Fibroblast of peridontal ligament (primary cell): Measurements from ENCODE around the gene IL4R.
"Not testable (repeated sequence)": the region's sequence is repeated elsewhere in the genome, so short reads cannot be mapped to it uniquely, and the experiment has no call there.

ENCODE experiments used
- DNase-seq: peaks from one replicate; pipeline ENCODE4 v3.0.0-alpha.2; 2010; ENCODE audit errors: extremely low read depth

The IL4R gene

GRCh38 chr16:27313422-27314160 lies at the start of gene IL4R:
TSS of gene IL4R (plus strand) at chr16:27313974. CDS start at chr16:27340204, 26,230 bp downstream.
- peak; percentile 83 for DNase-seq

- peak; percentile 67 for DNase-seq
Measured at GRCh38 chr16:27264151-27264550, 49.6 kb upstream of the IL4R start.

GRCh38 chr16:27265982-27266381 lies 47.8 kb upstream of the IL4R start:
- no peak for DNase-seq

- DNase-seq: no peak
Measured at GRCh38 chr16:27267037-27267677, 46.6 kb upstream of the IL4R start.

- DNase-seq: peak; percentile 97
Measured at GRCh38 chr16:27268376-27269299, 45.1 kb upstream of the IL4R start, which contains the start of gene NSMCE1. TSS of gene NSMCE1 (minus strand) at chr16:27268772. CDS start at chr16:27257570, 11,202 bp downstream.

GRCh38 chr16:27269300-27270150 lies 44.2 kb upstream of the IL4R start:
- no peak for DNase-seq

GRCh38 chr16:27270349-27270748 lies 43.4 kb upstream of the IL4R start:
- no peak for DNase-seq

- DNase-seq: no peak
Measured at GRCh38 chr16:27272076-27272475, 41.7 kb upstream of the IL4R start.

GRCh38 chr16:27272697-27273096 lies 41.1 kb upstream of the IL4R start:
- not testable (repeated sequence) for DNase-seq

GRCh38 chr16:27273330-27273669 lies 40.5 kb upstream of the IL4R start:
- DNase-seq: no peak

- DNase-seq: peak; percentile 44
Measured at GRCh38 chr16:27273670-27274423, 39.9 kb upstream of the IL4R start.

- DNase-seq: not testable (repeated sequence)
Measured at GRCh38 chr16:27274424-27274874, 39.3 kb upstream of the IL4R start.

GRCh38 chr16:27275394-27275793 lies 38.4 kb upstream of the IL4R start:
- no peak for DNase-seq

GRCh38 chr16:27281243-27281642 lies 32.5 kb upstream of the IL4R start:
- no peak for DNase-seq

GRCh38 chr16:27284865-27285675 lies 28.7 kb upstream of the IL4R start:
- DNase-seq: no peak

- DNase-seq: peak; percentile 20
Measured at GRCh38 chr16:27285676-27286196, 28.0 kb upstream of the IL4R start.

GRCh38 chr16:27286451-27286850 lies 27.3 kb upstream of the IL4R start:
- peak; percentile 95 for DNase-seq

- no peak for DNase-seq
Measured at GRCh38 chr16:27287051-27287811, 26.5 kb upstream of the IL4R start.

GRCh38 chr16:27287887-27288286 lies 25.9 kb upstream of the IL4R start:
- DNase-seq: no peak
